ENCODE data around the gene EIF4G3.

DNA sequence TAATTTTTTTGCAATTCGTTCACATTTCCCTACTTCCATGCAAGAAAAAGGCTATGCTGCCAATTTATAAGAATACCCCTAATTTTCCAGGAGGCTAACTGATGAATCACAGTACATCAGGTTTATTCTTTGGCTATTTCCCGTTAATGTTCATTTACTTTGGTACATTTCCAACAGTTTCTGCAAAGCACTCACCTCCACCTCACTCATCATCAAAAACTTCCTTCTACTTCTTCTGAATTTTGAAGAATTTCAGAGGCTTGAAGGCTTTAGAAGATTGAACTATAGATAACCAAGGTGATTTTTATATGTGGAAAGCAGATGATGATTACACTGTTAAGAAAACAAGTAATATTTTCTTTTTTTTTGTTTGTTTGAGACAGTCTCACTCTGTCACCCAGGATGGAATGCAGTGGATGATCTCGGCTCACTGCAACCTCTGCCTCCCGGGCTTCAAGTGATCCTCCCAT is 329.1 kb downstream of the EIF4G3 start:
- TF ChIP-seq, protein P1, sequence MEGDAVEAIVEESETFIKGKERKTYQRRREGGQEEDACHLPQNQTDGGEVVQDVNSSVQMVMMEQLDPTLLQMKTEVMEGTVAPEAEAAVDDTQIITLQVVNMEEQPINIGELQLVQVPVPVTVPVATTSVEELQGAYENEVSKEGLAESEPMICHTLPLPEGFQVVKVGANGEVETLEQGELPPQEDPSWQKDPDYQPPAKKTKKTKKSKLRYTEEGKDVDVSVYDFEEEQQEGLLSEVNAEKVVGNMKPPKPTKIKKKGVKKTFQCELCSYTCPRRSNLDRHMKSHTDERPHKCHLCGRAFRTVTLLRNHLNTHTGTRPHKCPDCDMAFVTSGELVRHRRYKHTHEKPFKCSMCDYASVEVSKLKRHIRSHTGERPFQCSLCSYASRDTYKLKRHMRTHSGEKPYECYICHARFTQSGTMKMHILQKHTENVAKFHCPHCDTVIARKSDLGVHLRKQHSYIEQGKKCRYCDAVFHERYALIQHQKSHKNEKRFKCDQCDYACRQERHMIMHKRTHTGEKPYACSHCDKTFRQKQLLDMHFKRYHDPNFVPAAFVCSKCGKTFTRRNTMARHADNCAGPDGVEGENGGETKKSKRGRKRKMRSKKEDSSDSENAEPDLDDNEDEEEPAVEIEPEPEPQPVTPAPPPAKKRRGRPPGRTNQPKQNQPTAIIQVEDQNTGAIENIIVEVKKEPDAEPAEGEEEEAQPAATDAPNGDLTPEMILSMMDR (IDR thresholded peaks at IDR 0.05) = no peak
- no peak for TF ChIP-seq EP300 (IDR thresholded peaks at IDR 0.05)
- no peak for TF ChIP-seq POLR2A (IDR thresholded peaks at IDR 0.05)

All from gastroesophageal sphincter (tissue), 3 donors.